Measurements from ENCODE around the gene HEG1.
"Not testable (repeated sequence)": the region's sequence is repeated elsewhere in the genome, so short reads cannot be mapped to it uniquely, and the experiment has no call there.

The HEG1 gene

GRCh38 chr3:125055913-125056745, at the start of gene HEG1:
Gene HEG1 (minus strand): TSS chr3:125055997. CDS start chr3:125055890, 107 bp downstream.
- DNase-seq (ENCODE audit: low spot score) = peak; percentile 89

- DNase-seq (ENCODE audit: low spot score) = no peak
Observed at GRCh38 chr3:125105116-125105515, 49.3 kb upstream of the HEG1 start.

- no peak for DNase-seq (ENCODE audit: low spot score)
Observed at GRCh38 chr3:125104639-125105038, 48.8 kb upstream of the HEG1 start.

GRCh38 chr3:125103406-125103805, 47.6 kb upstream of the HEG1 start:
- no peak for DNase-seq (ENCODE audit: low spot score)

- no peak for DNase-seq (ENCODE audit: low spot score)
Observed at GRCh38 chr3:125102470-125102869, 46.7 kb upstream of the HEG1 start.

- DNase-seq (ENCODE audit: low spot score) = no peak
Observed at GRCh38 chr3:125098611-125099291, 43.0 kb upstream of the HEG1 start.

GRCh38 chr3:125090649-125091048, 34.9 kb upstream of the HEG1 start:
- no peak for DNase-seq (ENCODE audit: low spot score)

- no peak for DNase-seq (ENCODE audit: low spot score)
Observed at GRCh38 chr3:125087768-125088391, 32.1 kb upstream of the HEG1 start.

- no peak for DNase-seq (ENCODE audit: low spot score)
Observed at GRCh38 chr3:125085166-125085565, 29.4 kb upstream of the HEG1 start.

- DNase-seq (ENCODE audit: low spot score) = no peak
Observed at GRCh38 chr3:125083776-125084175, 28.0 kb upstream of the HEG1 start.

- DNase-seq (ENCODE audit: low spot score) = not testable (repeated sequence)
Observed at GRCh38 chr3:125082339-125082738, 26.5 kb upstream of the HEG1 start.

- DNase-seq (ENCODE audit: low spot score) = no peak
Observed at GRCh38 chr3:125080077-125080476, 24.3 kb upstream of the HEG1 start.

GRCh38 chr3:125079675-125080045, 23.9 kb upstream of the HEG1 start:
- no peak for DNase-seq (ENCODE audit: low spot score)

GRCh38 chr3:125078951-125079674, 23.3 kb upstream of the HEG1 start:
- no peak for DNase-seq (ENCODE audit: low spot score)

GRCh38 chr3:125077864-125078263, 22.1 kb upstream of the HEG1 start:
- peak; percentile 41 for DNase-seq (ENCODE audit: low spot score)

GRCh38 chr3:125076464-125076863, 20.7 kb upstream of the HEG1 start:
- DNase-seq (ENCODE audit: low spot score) = no peak

- DNase-seq (ENCODE audit: low spot score) = no peak
Observed at GRCh38 chr3:125075738-125076137, 19.9 kb upstream of the HEG1 start.

GRCh38 chr3:125073390-125073905, 17.7 kb upstream of the HEG1 start:
- DNase-seq (ENCODE audit: low spot score) = no peak

- no peak for DNase-seq (ENCODE audit: low spot score)
Observed at GRCh38 chr3:125072749-125073389, 17.1 kb upstream of the HEG1 start.

- DNase-seq (ENCODE audit: low spot score) = no peak
Observed at GRCh38 chr3:125072301-125072700, 16.5 kb upstream of the HEG1 start.

- DNase-seq (ENCODE audit: low spot score) = no peak
Observed at GRCh38 chr3:125069968-125070745, 14.4 kb upstream of the HEG1 start.
